GM19035 (cell line): ENCODE measurements around the gene TRHDE.
"Not testable (repeated sequence)": the region's sequence is repeated elsewhere in the genome, so short reads cannot be mapped to it uniquely, and the experiment has no call there.

Experiments
- ATAC-seq: cut with Tn5 transposase; IDR thresholded peaks from one replicate; pipeline ENCODE4 v1.9.1; 2021; ENCODE audit not compliant: unreplicated experiment

Gene TRHDE

DNA sequence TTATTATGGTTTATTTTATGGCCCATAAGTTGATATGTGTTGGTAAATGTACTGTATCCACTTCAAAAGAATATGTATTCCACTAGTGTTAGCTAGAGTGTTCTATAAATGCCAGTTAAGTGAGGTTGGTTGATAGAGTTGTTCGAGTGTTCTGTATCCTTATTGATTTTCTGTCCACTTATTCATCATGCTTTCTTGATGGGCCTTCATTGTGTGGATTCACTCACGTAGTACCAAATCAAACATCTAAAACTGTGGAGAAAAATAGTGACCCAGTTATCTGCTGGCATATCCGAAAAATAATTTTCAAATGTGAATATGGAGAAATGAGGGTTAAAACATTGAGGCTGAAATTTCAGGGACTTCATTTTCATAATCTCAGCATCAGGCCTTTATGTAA is 230.4 kb downstream of the TRHDE start:
- no peak for ATAC-seq

DNA sequence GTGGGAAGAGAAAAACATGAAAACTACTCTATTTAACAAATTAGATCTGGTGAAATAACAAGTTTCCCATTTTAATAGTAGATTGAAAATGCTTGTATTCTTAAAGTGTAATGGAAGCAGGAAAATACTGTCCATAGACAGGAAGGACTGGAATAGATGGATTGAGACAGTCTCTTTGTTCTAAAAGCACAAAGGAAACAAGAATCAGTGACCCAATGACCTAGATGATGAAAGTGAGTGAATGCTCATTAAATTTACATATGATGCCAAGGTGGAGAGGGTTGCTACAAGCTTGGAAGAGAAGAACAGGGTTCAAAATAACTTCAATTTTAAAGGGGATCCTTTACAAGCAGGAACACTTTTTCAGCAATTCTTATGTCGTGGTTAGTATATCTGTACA is 233.1 kb downstream of the TRHDE start:
- ATAC-seq = no peak

DNA sequence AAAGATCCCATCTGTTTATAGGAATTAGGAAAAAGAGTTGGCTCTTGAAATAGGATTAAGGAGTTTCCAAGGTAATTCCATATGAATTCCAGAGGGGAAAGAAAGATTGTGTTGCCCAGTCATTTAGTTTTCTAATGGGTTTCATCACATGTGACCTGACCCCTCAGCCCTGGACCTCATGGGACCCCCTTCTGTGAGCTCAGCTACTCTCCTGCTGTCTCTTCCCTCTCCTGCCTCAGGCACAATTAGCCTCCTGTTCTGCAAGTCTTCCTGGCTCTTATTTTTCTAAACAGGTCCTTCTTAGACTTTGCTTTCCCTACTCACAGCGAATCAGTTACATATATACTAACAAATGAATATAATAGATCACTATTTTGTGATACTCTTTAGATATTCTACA is 237.7 kb downstream of the TRHDE start:
- no peak for ATAC-seq

DNA sequence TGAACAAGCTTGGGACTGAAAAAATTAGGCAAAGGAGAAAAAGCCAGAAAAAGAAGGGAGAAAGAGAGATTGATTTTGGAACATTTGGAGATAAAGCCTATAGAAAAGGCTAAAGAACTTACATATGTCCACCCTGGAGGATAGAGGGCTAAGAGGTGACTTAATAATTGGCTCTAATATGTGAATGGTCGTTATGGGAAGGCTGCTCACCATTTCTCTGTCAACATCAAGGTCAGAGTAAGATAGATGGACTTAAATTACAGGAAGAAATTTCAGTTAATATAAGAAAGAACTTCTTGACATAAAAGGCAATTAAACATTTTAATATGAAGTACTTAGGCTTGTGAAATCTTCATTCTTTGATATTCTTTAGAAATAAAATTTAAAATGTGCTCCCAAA is 238.6 kb downstream of the TRHDE start:
- ATAC-seq = no peak

DNA sequence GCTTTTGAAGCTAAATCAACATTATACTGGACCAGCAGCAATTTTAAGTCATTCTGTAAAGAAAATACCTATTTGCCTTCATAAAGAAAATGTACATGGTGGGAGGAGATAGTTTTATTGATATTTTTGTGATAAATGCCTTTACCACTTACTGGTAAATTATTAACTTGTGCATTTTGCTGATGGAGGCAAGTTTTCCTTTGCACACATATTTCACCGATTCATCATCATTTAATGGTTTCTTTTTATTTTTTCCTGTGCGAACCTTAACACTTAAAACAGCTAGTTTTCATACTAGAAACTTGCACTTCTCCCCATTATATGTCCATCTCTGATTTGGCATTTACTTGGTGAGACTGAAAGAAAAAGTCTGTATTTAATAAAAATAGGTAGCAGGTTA is 239.3 kb downstream of the TRHDE start:
- ATAC-seq = no peak

DNA sequence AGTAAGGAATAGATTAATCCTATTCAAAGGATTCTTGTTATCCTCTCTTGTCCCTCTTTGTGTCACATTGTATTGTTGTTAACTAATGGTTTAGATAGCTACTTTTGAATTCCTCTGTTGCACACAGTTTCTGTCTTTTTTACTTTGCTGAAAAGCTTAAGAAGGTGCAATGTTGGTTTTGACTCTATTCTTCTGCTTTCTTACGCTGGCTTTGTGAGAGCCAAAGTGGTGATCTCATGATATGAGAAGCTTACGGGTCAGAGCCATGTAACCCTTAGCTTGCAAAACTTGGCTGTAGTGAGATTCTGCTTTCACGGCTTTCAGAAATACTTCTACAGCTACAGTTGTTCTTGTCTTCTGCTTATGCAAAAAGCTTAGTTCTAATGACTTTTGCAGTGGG is 239.7 kb downstream of the TRHDE start:
- no peak for ATAC-seq

DNA sequence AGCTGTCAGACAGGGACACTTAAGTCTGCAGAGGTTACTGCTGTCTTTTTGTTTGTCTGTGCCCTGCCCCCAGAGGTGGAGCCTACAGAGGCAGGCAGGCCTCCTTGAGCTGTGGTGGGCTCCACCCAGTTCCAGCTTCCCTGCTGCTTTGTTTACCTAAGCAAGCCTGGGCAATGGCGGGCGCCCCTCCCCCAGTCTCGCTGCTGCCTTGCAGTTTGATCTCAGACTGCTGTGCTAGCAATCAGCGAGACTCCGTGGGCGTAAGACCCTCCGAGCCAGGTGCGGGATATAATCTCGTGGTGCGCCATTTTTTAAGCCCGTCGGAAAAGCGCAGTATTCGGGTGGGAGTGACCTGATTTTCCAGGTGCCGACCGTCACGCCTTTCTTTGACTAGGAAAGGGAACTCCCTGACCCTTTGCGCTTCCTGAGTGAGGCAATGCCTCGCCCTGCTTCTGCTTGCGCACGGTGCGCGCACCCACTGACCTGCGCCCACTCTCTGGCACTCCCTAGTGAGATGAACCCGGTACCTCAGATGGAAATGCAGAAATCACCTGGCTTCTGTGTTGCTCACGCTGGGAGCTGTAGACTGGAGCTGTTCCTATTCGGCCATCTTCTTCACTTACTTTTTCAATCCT is 248.0 kb downstream of the TRHDE start:
- not testable (repeated sequence) for ATAC-seq

DNA sequence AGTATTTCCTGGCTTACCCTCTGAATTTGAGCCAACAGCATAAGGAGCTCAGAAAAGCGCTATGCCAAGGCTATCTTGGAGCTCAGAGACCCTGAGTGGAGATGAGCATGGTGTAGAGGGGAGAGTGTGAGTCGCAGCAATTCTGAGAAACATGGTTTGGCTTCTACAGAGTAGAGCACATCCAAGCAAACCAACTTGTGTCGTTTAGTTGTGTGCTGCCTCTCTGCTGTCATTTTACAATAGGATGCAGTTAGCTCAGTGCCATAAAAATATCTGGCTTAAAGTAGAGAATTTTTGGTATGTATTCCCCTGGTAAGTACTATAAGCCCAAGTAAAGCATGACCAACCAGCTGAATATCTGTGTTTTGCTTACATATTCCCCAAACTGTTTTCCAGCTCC is 249.2 kb downstream of the TRHDE start:
- no peak for ATAC-seq

DNA sequence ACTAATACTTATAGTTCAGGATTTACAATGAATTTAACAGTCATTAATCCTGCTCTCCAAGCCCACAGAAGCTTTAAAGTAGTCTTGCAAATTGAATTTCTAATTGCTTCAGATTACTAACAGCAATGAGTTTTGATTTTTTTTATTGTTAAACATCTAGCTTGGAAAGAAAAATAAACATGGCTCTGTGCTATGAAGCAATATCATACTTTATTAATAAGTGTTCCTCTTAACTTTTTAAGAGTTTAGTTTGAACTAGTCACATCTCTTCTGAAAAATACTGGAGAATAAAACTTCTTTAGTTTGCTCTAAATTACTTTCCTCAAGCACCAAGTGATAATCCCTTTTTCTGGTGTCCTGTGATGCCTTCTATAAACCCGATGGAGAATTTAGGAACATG is 250.2 kb downstream of the TRHDE start:
- ATAC-seq = no peak

DNA sequence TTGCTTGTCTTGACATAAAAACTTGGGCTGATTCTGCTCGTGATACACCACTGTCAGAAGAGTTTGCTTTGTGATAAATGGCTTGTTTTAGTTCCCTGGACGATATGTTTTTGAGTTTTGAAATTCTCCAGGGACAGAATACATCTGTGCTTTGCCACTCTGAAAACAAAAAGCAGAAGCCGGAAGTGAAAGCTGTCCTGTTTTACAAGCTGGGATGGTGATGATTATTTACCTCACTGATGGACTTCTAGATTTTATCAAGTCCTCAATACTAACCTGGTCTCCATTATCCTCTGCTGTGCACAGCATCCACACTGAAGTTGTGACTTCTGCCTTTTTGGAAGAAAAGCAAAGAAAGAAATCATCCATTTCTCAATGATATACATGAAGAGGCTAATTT is 251.6 kb downstream of the TRHDE start:
- ATAC-seq = no peak

DNA sequence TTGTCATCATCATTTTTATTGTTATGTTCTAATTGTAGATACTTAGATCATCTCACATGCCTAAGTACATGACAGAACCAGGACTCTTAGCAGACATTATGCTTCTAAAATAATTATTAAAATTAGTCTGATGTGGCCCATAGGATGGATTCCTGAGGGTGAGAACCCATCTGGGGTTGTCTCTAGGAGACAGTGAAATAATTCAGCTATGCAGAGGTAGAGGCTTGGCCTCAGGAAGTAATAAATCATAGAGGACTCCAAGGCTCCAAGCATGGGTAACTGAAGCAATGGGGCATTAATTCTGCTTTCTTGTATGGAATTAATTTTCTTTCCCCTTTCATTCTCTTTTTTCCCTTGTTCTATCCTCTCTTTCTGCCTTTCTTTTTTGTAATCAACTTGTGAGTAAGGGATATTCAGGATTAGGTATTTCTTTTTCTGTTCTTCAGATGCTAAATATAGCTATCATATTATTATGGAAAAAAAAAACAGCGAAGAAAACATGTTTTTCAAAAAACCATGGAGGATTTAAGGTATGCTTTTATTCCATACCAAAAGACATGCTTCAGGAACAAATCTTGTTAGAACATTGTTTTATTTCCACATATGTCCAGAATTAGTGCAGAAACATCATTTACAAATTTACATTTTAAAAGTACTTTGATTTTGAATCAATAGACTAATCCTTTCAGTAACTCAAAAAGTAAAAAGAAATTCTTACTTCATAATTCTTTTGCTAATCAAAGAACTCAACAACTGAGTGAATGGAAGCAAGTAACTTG is 263.2 kb downstream of the TRHDE start:
- no peak for ATAC-seq

DNA sequence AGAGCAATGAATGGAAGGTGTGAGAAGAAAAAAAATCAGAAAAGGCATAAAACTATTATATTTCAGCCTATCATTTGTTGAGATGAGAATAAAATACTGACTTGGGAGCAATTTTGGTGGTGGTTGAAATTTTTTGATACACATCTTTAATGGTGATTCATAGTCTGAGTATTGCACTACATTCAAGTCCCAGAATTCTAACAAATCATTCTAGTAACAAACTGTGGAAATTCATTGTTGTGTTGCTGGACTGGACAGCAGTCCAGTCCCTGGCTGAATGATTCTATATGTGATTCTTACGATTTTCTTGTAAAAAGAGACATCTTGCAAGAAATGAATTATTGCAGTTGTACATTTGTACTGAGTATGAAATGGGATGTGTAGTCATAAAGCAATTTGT is 268.6 kb downstream of the TRHDE start:
- ATAC-seq = no peak

DNA sequence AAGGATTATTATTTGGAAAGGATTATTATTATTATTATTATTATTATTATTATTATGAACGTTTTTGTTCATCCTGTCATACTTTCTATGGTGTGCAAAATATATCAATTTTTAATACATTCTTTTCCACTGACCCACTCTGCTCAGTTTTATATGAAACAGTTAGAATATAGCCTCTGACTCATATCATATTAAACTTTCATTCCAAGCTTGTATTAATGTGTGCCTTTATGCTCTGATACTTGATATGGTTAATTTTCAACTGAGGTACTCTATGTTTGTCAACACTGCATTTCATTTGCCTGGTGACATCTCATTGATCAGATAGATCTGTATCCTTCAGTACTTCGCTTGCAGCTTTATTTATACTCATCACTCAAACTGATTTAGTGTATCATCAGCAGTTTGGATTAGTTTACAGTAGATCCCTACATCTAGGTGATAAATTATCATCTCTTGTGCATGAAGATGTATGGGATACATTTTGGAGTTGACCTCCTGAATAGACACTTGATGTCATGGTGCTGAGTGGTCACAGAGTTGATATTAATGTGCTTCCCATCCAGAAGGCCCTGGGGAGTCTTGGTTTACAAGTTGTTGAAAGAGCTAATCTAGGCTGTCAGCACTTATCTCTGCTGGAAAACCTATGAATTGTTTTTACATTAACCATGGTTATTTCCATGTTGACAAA is 271.8 kb downstream of the TRHDE start:
- ATAC-seq = no peak

DNA sequence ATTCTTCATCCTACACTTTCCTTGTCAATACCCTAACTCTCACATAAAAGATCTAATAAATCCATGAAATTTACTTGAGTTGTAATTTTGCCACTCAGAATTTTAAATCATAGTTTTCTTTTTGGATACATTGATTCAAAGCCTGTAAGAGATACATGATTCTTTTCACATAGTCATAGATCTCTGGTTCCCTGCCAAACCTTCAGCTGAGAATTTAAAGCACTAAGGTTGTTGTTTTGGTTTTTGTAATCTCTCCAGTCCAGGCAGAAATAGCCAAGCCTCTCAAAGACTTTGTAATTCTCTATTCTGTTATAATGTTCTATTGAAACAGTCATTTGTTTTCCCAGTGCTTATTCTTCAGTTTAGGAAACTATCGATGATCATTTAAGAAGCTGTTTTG is 273.9 kb downstream of the TRHDE start:
- ATAC-seq = no peak

DNA sequence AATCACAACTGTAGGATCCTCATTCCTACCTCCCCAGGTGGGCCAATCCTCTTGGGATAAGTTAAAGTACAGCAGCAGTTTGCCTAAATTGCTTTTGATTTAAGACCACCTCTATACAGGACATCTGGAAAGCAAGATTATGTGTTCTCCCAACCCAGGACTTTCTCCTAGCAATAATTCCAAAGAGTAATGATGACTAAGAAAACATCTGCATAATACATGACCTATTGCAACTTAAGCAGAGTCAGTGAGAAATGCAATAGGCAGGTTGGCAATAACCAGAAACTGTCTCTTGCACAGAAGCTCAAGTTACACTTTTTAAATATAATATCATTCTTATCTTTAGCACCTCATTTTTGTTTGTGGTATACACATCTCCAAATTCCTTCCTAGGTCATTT is 275.4 kb downstream of the TRHDE start:
- no peak for ATAC-seq

DNA sequence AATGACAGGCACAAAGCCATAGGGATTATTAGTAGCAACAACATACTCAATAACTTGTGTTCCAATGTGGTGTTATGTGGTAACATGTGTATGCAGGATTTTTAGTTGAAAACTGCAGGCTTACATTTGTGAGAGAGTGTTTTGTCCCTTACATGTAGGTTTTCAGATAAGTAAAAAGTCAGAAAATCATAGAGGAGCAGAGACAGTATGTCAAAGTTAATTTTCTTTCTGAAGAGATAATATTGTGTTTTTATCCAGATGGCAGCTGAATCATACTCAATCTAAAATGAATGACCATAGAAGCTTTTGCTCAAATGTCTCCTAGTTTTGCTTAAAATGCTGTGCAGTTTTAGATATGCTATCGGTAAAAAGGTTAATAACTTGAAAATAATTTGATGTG is 277.0 kb downstream of the TRHDE start:
- no peak for ATAC-seq

DNA sequence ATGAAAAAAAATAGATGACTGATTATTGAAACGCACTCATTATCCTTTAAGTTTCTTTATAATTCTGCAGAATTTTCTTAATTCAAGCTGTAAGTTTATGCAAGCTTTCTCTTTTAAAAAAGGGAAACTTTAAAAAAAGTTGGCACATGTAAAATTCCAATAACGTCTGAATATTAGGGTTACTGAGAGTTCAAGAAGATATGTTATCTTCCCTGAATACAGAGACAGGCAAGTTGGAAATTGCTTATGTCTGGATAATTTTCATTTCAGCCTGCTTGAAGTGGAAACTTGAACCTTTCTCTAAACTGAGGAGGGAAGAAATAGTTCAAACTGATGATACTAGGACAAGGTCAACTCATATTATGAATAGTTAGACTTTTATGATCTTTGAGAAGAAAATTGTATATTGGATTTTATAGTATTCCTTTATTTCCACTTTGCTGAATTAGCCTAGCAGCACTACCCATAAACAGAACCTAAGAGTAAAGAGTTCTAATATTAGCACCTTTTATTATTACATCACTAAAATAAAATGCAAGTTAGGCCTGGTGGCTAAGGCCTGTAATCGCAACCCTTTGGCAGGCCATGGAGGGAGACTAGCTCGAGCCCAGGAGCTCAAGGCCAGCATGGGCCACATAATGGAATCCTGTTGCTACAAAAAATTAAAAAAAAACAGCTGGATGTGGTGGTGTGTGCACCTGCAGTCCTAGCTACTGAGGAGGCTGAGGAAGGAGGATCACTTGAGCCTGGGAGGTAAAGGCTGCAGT is 288.0 kb downstream of the TRHDE start:
- no peak for ATAC-seq

DNA sequence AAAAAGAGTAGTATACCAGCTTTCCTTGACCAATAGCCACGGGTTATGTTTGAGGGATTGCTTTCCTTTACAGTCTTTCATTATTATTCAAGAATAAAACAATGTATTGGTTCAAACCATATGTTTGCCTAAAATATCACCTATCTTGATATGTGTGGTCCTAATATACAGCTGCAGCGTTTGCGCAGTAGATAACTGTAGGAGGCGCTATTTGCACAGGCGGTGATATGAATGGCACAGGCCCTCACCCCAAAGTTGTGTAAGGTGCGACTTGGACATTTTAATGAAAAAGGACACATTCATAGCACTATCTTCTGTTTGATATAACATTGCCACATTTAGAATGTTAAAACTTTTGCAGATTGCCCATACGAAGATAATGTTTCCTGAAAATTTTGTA is 298.4 kb downstream of the TRHDE start:
- ATAC-seq = no peak

DNA sequence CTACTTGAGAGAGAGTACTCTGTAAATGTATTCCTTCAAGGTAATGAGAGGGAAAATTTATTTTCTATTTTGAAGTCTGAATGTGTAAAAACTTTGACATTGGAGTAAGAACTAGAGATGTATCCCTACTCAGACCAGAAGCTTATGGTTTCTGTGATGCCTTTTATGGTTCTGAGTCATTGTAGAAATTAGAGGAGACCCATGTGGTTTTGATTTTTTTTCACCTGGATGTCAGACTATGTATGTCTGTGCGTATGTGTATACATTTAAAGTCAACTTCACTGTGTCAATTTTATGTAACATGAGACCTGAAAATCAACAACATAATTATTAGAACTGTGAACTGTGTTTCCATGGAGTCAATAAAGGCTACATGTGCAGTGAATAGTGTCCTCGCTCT is 302.0 kb downstream of the TRHDE start:
- ATAC-seq = no peak

DNA sequence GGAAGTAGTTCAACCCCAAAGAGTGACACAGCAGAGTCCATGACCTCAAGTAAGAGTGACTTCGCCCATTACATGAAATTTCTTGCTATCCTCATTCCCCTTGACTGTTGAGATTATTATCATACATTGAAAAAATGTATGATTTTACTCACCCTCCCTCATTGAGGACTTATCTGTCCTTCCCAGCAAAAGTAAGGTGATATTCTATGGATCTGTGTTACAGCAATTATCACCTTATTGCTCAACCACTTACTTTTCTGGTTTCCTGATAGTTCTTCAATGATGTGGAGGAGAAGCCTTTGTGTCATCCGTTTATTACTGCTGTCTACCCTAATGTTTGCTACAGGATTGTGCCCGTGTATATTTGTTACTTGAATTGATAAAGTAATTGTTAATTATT is 306.2 kb downstream of the TRHDE start:
- no peak for ATAC-seq

DNA sequence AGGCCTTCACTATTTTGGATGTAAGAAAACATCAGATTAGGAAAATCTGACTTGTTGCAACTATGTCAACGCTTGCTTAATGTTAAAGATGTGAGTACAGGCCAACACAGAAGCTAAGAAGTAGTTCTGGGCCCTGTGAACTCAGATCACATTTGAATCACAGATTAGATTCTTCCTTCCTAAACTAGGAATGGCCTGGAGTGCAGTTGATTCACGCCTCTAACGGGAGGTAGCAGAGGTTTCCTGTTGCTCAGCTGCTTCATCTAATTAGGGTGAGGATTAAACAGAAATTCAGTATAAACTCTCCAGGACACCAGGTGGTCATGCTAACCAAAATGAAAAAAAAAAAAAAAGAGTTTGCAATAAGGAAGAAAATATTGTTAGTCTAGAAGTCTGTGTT is 314.3 kb downstream of the TRHDE start:
- ATAC-seq = no peak

DNA sequence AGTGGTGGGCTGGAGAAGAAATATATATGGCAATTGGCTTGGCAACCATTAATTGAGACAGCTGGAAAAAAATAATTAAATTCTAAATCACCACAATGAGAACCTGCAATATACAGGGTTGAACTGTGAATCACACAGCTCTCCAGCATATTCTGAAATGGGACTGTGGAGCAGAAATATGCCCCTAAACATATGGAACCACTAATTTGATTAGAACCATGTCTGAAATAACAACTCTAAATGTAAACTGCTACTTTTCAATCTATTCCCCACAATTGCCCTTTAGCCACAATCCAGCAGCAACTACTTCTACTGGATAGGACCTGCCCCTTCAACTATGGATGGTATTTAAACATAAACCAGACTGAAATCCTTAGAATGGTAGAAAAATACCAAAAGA is 330.4 kb downstream of the TRHDE start:
- no peak for ATAC-seq
